Mesodermal cell (in vitro differentiated cells): ENCODE measurements around the gene MFAP4.

Experiments used
- H3K27ac ChIP-seq: 2 replicates; pipeline ENCODE4 v1.7.0; 2013; ENCODE audit warnings: mild to moderate bottlenecking, low read depth, low read length, moderate library complexity; ENCODE audit not compliant: severe bottlenecking
- H3K36me3 ChIP-seq: 2 replicates; pipeline ENCODE4 v1.7.1; 2013; ENCODE audit warnings: mild to moderate bottlenecking, low read length, moderate library complexity; ENCODE audit not compliant: control insufficient read depth, insufficient read depth
- H3K4me1 ChIP-seq: one replicate; pipeline ENCODE4 v1.7.1; 2013; ENCODE audit warnings: mild to moderate bottlenecking, low read length; ENCODE audit not compliant: insufficient read depth, control insufficient read depth, poor library complexity, severe bottlenecking
- H3K4me3 ChIP-seq: 2 replicates; pipeline ENCODE4 v1.7.0; 2013; ENCODE audit warnings: low read length, control low read depth, mild to moderate bottlenecking; ENCODE audit not compliant: insufficient read depth, poor library complexity, severe bottlenecking; ENCODE audit errors: extremely low read depth
- H3K9me3 ChIP-seq: 2 replicates; pipeline ENCODE4 v1.7.1; 2013; ENCODE audit warnings: mild to moderate bottlenecking, low read length, moderate library complexity; ENCODE audit not compliant: control insufficient read depth
- WGBS, 2 experiments: methylation state at CpG; one replicate each; pipeline ENCODE4 v1.1.5; 2013; ENCODE audit warnings: missing lambda C conversion rate in 2 of 2; ENCODE audit not compliant: insufficient coverage in 2 of 2; 5-methylcytosine and 5-hydroxymethylcytosine counted together

The MFAP4 gene

GRCh38 chr17:19346351-19347255 is 40.4 kb downstream of the MFAP4 start:
- Histone ChIP-seq H3K9me3 (no peaks in the 10 kb centered on the region), H3K4me3 (no peak overlapping the region), H3K27ac (peak overlapping the region; percentile 78)

GRCh38 chr17:19345486-19346350 is 41.3 kb downstream of the MFAP4 start:
- Histone ChIP-seq H3K27ac (no peak overlapping the region), H3K4me1 (peaks cover 29% of the 10 kb centered on the region), H3K36me3 (no peaks in the 10 kb centered on the region), H3K4me3 (no peak overlapping the region), H3K9me3 (no peaks in the 10 kb centered on the region)
- 94 to 95% methylated on average over 11 to 13 of the region's 13 CpGs for WGBS, 2 experiments

More at GRCh38 chr17:19346351-19347255, 40.4 kb downstream of the MFAP4 start:
- 88 to 91% methylated on average over 16 to 18 of the region's 19 CpGs for WGBS, 2 experiments
- H3K4me1 ChIP-seq: peaks cover 26% of the 10 kb centered on the region
- no peaks in the 10 kb centered on the region for H3K36me3 ChIP-seq

- Histone ChIP-seq H3K27ac (no peak overlapping the region), H3K4me1 (peaks cover 29% of the 10 kb centered on the region), H3K36me3 (no peaks in the 10 kb centered on the region), H3K4me3 (no peak overlapping the region), H3K9me3 (no peaks in the 10 kb centered on the region)
- WGBS, 2 experiments: 97 to 100% methylated on average over 6 to 7 of the region's 7 CpGs
Measured at GRCh38 chr17:19345067-19345460, 41.9 kb downstream of the MFAP4 start.

GRCh38 chr17:19344311-19345066 is 42.5 kb downstream of the MFAP4 start:
- Histone ChIP-seq H3K4me1 (peaks cover 29% of the 10 kb centered on the region), H3K36me3 (no peaks in the 10 kb centered on the region), H3K27ac (no peak overlapping the region), H3K4me3 (no peak overlapping the region), H3K9me3 (no peaks in the 10 kb centered on the region)
- WGBS, 2 experiments: 98% methylated on average over 36 to 37 of the region's 40 CpGs

- Histone ChIP-seq H3K36me3 (no peaks in the 10 kb centered on the region), H3K4me1 (peaks cover 29% of the 10 kb centered on the region)
- 92 to 95% methylated on average over 8 to 10 of the region's 13 CpGs for WGBS, 2 experiments
Measured at GRCh38 chr17:19343671-19344151, 43.3 kb downstream of the MFAP4 start.

GRCh38 chr17:19343256-19343630 is 43.7 kb downstream of the MFAP4 start:
- no peak overlapping the region for H3K4me3 ChIP-seq
- no peaks in the 10 kb centered on the region for H3K9me3 ChIP-seq
- 90 to 93% methylated on average over 7 of the region's 7 CpGs for WGBS, 2 experiments
- H3K4me1 ChIP-seq: peaks cover 29% of the 10 kb centered on the region
- no peak overlapping the region for H3K27ac ChIP-seq
- no peaks in the 10 kb centered on the region for H3K36me3 ChIP-seq

More at GRCh38 chr17:19343671-19344151, 43.3 kb downstream of the MFAP4 start:
- no peak overlapping the region for H3K4me3 ChIP-seq
- no peaks in the 10 kb centered on the region for H3K9me3 ChIP-seq
- no peak overlapping the region for H3K27ac ChIP-seq

GRCh38 chr17:19342611-19343255 is 44.3 kb downstream of the MFAP4 start:
- WGBS, 2 experiments: 95 to 100% methylated on average over 2 to 4 of the region's 7 CpGs

GRCh38 chr17:19341641-19342610 is 45.1 kb downstream of the MFAP4 start:
- peak overlapping the region; percentile 71 for H3K27ac ChIP-seq
- no peaks in the 10 kb centered on the region for H3K9me3 ChIP-seq
- H3K4me3 ChIP-seq: no peak overlapping the region
- H3K4me1 ChIP-seq: peaks cover 22% of the 10 kb centered on the region
- H3K36me3 ChIP-seq: no peaks in the 10 kb centered on the region
- 81 to 83% methylated on average over 19 to 20 of the region's 20 CpGs for WGBS, 2 experiments

More at GRCh38 chr17:19342611-19343255, 44.3 kb downstream of the MFAP4 start:
- H3K36me3 ChIP-seq: no peaks in the 10 kb centered on the region
- no peaks in the 10 kb centered on the region for H3K9me3 ChIP-seq
- no peak overlapping the region for H3K4me3 ChIP-seq
- H3K4me1 ChIP-seq: peaks cover 29% of the 10 kb centered on the region
- peak overlapping the region; percentile 62 for H3K27ac ChIP-seq

- peak overlapping the region; percentile 71 for H3K27ac ChIP-seq
- H3K4me3 ChIP-seq: no peak overlapping the region
- WGBS, 2 experiments: 61 to 81% methylated on average over 3 to 7 of the region's 7 CpGs
- peaks cover 3% of the 10 kb centered on the region for H3K36me3 ChIP-seq
- no peaks in the 10 kb centered on the region for H3K9me3 ChIP-seq
- H3K4me1 ChIP-seq: peaks cover 15% of the 10 kb centered on the region
Measured at GRCh38 chr17:19341211-19341631, 45.8 kb downstream of the MFAP4 start.
